Medulla oblongata (tissue), 1 donor: ENCODE results near the gene ALDH1B1.

Experiments used
- DNase-seq: peaks from one replicate; pipeline ENCODE4 v3.0.0-alpha.2; 2015; ENCODE audit errors: extremely low spot score

The ALDH1B1 gene

DNA sequence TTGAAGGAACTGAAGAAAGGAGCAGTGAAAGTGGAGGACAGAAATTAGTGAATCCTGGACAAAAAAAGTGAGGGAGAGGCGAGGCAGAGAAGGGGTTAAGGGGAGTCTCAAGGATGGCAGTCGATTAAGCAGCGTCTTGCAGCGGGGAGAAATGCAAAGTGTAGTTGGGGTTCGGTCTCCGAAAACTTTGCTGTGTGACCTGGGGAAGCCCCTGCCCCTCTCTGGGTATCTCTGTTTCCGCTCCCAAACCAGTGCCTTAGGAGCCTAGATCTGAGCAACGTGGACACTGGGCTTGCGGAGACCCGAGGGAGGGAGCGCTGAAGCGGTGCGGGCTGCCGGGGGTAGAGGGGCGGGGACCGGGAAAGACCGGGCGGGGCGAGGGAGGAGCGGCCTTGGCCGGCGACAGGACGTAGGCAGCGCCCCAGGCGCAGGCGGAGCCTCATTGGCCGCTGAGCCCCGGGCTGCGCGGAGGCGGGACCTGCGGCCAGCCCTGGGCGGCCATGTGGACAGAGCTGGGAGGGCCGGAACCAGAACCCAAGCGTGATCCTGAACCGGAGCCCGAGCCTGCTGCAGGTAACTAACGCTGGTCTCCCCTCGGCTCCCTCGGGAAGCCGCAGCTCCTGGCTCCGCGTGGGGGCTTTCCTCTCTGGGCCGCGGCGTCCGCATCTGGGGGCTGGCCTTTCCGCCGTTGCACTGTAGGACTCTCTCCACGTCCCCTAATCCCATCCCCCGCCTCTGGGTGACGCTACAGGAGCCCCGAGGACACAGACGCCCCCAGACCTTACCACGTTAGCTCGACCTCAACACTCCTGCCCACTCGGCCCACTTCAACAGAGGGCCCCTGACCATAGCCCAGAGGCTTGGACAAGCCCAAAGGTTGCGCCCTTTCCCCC is at the start of gene ALDH1B1:
Gene ALDH1B1, plus strand, starts transcription at position 468 of the 893 bp plus-strand sequence. CDS start 3,047 bp downstream, outside the sequence.
- peak; percentile 88 for DNase-seq

DNA sequence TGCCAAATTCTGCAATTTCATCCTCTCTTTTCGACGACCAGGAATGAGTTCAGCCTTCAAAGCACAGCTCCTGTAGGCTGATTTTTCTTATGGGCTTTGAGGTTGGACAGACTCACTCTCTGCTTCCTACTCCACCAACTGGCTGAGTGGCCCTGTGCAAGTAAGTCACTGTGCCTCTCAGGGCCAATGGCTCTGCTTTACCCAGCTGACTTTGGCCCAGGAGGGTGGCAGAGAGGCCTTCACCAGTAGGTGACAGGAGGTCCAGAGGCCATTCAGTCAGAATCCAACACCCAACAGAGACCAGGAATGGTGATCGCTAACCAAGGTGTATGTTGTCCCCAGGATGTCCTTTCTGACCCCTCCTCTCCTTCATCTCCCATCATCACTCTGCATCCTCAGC is 49.5 kb upstream of the ALDH1B1 start:
- DNase-seq = no peak

DNA sequence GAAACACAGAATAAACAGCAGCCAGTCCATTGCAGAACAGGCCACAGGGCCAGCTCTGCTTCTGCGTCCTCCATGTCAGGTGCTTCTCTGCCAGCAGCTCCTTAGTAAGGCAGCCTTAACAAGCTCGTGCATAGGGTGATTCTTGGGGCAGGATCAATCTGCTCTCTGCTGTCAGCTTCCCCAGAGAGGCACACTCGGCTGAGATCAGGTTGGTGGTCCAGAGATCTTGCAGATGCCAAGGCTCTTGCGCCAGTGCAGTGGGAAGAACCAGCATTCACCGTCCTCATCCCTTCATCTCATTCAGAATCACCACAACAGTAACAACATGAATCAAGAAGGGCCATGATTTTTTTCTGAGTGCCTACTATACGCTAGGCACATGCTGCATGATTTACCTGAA is 49.0 kb upstream of the ALDH1B1 start:
- DNase-seq = no peak

DNA sequence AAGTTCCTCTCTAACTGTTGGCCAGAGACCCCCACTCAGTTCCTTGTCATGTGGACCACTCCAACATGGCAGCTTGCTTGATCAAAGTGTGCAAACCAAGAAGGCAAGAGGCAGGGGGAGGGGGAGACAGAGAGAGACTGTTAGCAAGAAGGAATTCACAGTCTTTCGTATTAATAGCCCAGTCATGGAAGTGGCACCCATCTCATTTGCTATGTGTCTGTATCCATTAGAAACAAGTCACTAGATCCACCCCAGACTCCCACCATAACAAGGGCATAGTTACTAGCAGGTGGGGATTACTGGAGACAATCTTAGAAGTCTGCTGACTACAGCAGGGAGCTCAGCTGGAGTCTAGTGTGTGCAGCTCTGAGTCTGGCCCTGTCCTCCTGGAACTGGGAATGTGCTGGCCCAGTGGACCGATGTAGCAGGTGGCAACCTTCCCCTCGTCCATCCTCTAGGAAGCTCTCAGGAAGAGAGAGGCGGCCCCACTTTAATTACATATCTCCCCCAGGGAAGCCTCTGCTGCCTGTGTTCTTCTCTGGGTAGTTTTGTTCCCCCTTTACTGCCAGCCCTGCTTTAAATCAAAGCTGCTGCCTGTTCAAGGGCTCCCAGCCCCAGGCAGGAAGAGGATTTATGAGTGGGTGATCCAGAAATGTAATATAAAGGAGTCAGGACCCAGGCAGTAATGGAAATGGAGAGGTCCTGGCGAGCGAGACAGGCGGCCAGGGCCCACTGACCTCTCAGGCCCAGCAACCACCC is 47.8 kb upstream of the ALDH1B1 start:
- no peak for DNase-seq

DNA sequence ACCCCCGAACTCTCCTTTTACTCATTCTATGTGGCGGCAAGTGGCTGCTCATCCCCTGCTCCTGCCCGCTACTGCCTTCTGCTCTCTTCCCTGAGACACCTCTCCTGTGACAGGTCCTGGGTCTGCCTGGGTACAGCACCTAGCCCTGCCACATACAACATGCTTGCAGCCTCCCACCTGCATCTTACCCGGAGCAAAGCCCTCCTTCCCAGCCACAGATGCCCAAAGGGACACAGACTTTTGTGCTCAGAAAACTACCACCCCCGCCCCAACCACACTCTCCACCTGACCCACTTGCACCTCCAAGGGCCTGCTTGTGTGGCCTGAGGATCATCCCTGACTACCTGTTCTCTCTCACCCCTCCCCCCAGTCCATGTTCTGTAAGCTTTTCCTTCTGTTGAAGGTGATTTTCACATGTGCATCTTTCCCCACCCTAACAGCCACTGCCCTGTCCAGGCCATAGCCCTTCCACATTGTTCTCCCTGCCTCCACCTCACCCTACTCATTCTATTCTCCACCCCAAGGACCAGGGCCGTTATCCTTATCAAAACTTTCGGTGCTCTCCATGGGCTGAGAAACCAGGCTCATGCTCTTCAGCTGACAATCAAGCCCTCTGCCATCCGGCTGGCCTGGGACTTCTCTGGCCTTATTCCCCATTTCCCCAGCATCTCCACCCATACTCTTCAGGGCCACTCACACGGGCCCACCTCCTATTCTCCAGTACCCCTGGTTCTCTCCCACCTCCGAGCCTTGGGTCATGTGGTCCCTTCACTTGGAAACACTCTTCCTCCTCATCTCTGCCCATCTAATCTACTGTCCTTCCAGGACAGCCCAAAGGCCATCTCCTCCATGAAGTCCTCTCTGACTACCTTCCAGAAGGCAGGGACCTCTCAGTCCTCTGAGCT is 46.4 kb upstream of the ALDH1B1 start:
- no peak for DNase-seq

DNA sequence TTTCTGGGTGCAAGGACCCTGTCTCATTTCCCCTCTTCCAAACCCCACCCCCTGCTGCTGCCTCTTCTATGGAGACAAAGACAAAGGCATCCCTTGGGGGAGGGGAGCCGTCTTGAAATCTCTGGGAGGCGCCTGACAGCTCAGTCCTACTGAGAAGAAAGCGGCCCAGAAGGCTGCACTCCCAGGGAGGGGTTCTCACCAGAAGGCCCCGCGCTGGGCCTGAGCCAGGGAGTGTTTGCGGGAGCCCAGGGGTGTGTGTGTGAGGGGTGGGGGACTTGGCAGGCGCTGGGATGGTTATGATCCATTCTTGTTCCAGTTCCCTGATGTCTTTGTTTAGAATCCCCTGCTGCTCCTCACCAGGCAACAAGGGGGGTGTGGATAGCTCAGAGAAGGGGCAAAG is 45.7 kb upstream of the ALDH1B1 start:
- DNase-seq = no peak

- DNase-seq = no peak
Measured at GRCh38 chr9:38347271-38347671, 45.2 kb upstream of the ALDH1B1 start.

DNA sequence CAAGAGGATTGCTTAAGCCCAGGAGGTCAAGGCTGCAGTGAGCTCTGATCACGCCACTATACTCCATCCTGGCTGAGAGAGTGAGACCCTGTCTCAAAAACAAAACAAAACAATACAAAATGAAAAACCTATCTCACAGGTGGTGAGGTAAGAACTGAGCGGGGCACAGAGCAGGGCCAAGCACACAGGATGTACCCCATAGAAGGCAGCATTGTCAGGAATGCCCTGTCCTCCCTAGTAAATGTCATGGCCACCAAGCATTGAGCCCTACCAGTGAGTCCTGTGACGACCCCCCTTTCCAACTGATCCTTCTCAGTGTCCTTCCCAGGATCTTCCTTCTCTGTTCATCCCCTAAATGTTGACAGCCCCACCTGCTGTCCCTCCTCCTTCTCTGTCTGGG is 44.6 kb upstream of the ALDH1B1 start:
- DNase-seq = no peak

DNA sequence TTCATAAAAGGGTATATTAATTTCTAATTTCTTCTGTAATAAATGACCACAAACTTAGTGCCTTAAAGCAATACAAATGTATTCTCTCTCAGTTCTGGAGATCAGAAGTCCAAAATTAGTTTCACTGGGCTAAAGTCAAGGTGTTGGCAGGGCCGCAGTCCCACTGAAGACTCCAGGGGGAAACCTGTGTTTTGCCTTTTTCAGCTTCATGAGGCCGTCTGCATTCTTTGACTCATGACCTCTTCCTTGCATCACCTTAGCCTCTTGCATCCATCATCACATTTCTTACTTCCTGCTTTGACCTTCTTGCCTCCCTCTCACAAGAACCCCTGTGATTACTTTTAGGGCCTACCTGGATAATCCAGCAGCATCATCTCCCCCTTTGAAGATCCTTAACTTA is 42.0 kb upstream of the ALDH1B1 start:
- DNase-seq = no peak

DNA sequence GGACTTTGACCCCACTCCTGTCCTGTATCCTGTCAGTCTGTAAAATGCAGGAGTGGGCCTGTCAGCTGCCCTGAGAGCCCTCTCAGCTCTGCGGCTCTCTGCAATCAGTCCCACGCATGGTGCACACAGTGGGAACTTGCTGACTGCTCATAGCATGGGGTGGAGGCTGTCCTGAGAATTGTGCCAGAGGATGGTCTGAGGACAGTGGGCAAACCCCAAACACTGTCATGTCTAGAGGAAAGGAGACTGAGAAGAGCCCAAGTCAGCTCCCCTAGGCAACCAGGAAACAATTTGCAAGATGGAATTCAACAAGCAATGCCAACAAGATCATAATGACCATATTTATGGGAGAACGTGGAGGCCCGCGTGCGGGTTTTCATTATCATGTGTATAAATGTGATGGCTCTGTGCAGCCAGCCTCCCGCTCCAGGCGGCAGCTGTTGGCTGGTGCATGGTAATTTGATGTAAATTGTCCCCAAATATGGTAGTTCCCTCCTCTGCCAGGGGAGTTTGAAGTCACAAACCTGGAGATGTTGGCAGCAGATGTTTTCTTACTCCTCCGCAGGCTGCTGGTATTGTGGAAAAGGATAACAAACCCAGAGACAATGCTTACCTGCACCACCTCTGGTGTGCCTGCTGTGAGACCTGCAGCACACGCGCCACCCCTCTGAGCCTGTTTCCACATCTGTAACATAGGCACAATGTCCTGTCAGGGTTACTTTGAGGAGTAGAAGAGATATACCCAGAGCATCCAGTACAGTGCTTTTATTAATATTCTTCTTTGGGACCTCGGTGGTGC is 39.8 kb upstream of the ALDH1B1 start:
- DNase-seq = no peak

DNA sequence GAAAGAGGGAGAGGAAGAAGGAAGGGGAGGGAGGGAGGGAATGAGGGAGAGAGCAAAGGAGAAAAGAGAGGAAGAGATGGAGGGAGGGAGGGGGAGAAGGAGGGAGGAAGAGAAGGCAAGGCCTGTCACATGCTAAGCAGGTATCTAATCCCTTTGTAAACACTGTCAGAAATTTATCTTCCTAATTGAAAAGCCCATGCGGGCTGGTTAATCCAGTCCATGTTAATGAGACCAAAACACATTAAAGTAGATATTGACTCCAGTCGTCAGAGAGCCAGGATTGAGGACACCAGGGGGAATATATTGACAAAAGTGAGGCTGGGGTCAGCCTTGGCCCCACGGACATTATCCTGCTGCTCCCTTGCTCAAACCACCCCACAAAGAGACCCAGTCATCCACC is 37.4 kb upstream of the ALDH1B1 start:
- DNase-seq = no peak

DNA sequence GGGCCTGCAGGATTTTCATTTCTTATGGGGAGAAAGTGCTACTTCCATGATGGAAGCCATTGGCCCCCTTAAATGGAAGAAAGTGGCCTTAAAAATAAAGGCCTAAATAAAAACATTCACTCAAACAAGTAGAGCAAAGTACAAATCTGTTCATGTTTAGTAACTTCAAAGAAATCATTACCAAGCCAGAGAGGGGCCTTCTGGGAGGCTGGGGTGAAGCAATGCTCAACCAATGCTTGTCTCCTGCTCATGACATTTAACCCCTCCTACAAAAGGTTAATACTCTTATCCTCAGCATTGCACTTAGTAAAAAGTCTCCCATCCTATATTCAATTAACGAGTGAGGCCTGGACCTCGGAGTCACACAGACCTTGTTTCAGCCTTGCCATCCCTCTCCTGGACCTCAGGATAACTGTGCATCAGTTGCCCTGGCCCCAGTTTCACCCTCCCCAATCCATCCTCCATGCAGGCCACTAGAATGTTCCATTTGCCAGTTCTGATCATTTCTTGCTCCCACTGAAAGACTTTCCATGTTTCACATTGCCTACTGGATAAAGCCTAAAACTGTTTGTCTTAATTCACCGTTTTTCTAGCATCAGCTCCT is 36.9 kb upstream of the ALDH1B1 start:
- no peak for DNase-seq

- DNase-seq = no peak
Measured at GRCh38 chr9:38356851-38357250, 35.7 kb upstream of the ALDH1B1 start.

- no peak for DNase-seq
Measured at GRCh38 chr9:38357350-38358114, 35.0 kb upstream of the ALDH1B1 start.

DNA sequence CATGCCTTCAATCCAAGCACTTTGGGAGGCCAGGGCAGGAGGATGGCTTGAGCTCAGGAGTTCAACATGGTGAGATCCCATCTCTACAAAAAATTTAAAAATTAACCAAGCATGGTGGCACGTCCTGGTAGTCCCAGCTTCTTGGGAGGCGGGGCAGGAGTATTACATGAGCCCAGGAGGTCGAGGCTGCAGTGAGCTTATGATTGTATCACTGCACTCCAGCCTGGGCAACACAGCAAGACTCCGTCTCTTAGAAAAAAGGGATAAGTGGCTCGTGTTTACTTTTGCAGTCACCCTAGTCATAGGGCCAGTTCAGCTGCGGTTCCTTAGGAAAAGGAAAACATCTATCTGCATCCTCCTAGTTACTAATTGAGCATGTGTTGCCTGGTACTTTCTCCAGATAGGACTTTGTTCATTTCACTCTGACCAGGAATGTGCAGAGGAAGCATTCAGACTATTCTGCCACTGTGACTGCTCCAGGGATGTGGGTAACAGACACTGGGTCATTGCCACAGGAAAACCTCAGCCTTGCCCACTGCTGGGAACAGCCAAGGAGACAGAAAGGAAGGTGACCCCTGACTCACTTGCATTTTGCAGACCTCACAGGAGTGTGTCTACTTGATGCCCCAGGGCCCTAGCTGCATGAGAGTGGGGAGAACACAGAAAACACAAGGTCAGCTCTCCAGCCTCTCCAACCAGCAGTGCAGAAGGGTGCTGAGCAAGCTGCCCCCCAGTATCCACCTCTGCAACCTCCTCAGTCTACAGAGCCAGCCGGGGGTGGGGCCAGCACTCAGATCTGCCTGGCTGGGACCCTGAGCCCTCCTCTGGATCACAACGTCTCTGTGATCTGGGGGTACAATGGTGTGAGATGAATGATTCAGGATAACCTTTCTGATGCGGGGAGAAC is 33.9 kb upstream of the ALDH1B1 start:
- DNase-seq = no peak

- no peak for DNase-seq
Measured at GRCh38 chr9:38359297-38359653, 33.2 kb upstream of the ALDH1B1 start.

- DNase-seq = no peak
Measured at GRCh38 chr9:38359689-38360385, 32.7 kb upstream of the ALDH1B1 start.

DNA sequence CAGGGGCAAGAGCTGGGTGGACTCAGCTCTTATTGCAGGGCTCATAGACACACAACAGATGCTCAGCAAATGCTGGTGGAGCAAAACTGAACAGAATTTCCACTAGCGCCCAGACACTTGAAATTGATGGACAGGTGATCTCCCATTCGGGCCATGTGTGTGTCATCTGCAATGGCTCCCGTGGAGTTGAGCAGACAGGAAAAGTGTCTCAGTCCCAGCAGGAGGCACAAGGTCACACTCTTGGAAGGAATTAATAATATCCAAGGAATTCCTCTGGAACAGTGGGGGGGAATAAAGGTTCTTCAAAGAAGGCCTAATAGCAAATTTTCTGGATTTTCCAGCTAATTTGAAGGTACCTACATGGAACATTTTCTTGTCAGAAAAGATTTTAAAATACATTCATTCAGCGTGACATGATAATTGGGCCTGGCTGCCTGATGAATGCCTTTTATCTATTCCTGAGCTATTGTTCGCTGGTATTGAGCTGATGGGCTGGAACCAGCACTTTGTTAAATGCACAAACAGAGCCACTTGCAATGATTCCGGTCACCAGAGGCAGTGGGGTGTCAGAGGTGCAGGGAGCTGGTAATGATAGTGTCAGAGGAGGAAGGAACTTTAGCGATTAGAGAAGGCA is 31.5 kb upstream of the ALDH1B1 start:
- DNase-seq = no peak
